IMR-90 (cell line): ENCODE results near the gene NPAS2. TPM values are rescaled to one million over a fixed set of nuclear protein-coding genes. Genes with fewer than 3 reads are reported as not detected.

ENCODE experiments used
- ATAC-seq: fragments of 200-7000 bp; cut with Tn5 transposase; 2 replicates; pipeline ENCODE4 v1.9.1; 2020; ENCODE audit warnings: low read depth, mild to moderate bottlenecking, moderate library complexity
- BruUV-seq: library from RNA; stranded (reverse); fragments of 400-500 nt; replicated peaks from 2 replicates; lab custom pipeline; 2021; lab: Mats Ljungman, UMichigan
- CTCF ChIA-PET: fragments of 300-600 bp; formaldehyde crosslinking; extraction: SDS; loops from one replicate; lab custom pipeline; 2021; ENCODE audit warnings: antibody characterized with exemption; lab: Yijun Ruan, JAX
- POLR2A ChIA-PET: fragments of 300-600 bp; sonication (Branson Sonifier 250); formaldehyde crosslinking; loops from one replicate; lab custom pipeline; 2022; ENCODE audit warnings: antibody characterized with exemption; ENCODE audit not compliant: unreplicated experiment; lab: Charles Lee
- DNase-seq: peaks from one replicate; pipeline ENCODE4 v3.0.0; 2013
- H2AFZ ChIP-seq: replicated peaks from 2 replicates; pipeline ENCODE3; 2013; ENCODE audit warnings: low read length, mild to moderate bottlenecking; ENCODE audit not compliant: poor library complexity
- H2AK5ac ChIP-seq: 2 replicates; pipeline ENCODE4 v1.6.1; 2013; ENCODE audit warnings: low read depth, low read length, inconsistent platforms
- H2AK9ac ChIP-seq: replicated peaks from 2 replicates; pipeline ENCODE3; 2013; ENCODE audit warnings: mild to moderate bottlenecking, low read depth, low read length, moderate library complexity; ENCODE audit not compliant: poor library complexity
- H2BK120ac ChIP-seq: 2 replicates; pipeline ENCODE4 v1.6.1; 2013; ENCODE audit warnings: low read depth, low read length, inconsistent platforms
- H2BK15ac ChIP-seq: 3 replicates; pipeline ENCODE4 v1.6.1; 2013; ENCODE audit warnings: low read depth, low read length, inconsistent platforms
- H2BK20ac ChIP-seq: 2 replicates; pipeline ENCODE4 v1.6.1; 2013; ENCODE audit warnings: low read depth, mild to moderate bottlenecking, inconsistent platforms, low read length, moderate library complexity
- H2BK5ac ChIP-seq: 2 replicates; pipeline ENCODE4 v1.6.1; 2013; ENCODE audit warnings: mild to moderate bottlenecking, low read depth, low read length, inconsistent platforms; ENCODE audit not compliant: poor library complexity, severe bottlenecking
- H3K14ac ChIP-seq: replicated peaks from 2 replicates; pipeline ENCODE4 v1.6.1; 2013; ENCODE audit warnings: low read depth, low read length, inconsistent platforms
- H3K18ac ChIP-seq: 2 replicates; pipeline ENCODE4 v1.6.1; 2013; ENCODE audit warnings: low read depth, low read length, control low read depth
- H3K23ac ChIP-seq: 2 replicates; pipeline ENCODE4 v1.6.1; 2013; ENCODE audit warnings: low read depth, low read length, inconsistent platforms
- H3K27ac ChIP-seq: 2 replicates; pipeline ENCODE4 v1.5.1; 2013; ENCODE audit warnings: mild to moderate bottlenecking, control low read depth, low read length; ENCODE audit not compliant: insufficient read depth
- H3K27me3 ChIP-seq: 2 replicates; pipeline ENCODE4 v1.6.1; 2013; ENCODE audit warnings: low read length; ENCODE audit not compliant: control insufficient read depth, insufficient read depth
- H3K36me3 ChIP-seq: 2 replicates; pipeline ENCODE4 v1.6.1; 2013; ENCODE audit warnings: low read length, mixed read lengths; ENCODE audit not compliant: control insufficient read depth, insufficient read depth
- H3K4ac ChIP-seq: 2 replicates; pipeline ENCODE4 v1.6.1; 2013; ENCODE audit warnings: low read depth, low read length, inconsistent platforms
- H3K4me1 ChIP-seq: 2 replicates; pipeline ENCODE4 v1.6.1; 2013; ENCODE audit warnings: low read length, mixed read lengths; ENCODE audit not compliant: control insufficient read depth, insufficient read depth
- H3K4me2 ChIP-seq: 2 replicates; pipeline ENCODE4 v1.6.1; 2013; ENCODE audit warnings: low read depth, mild to moderate bottlenecking, control low read depth, low read length, moderate library complexity
- H3K4me3 ChIP-seq: 2 replicates; pipeline ENCODE4 v1.5.1; 2013; ENCODE audit warnings: low read depth, mild to moderate bottlenecking, control low read depth, low read length, moderate library complexity; ENCODE audit not compliant: insufficient read depth
- H3K56ac ChIP-seq: 2 replicates; pipeline ENCODE4 v1.6.1; 2013; ENCODE audit warnings: low read length, inconsistent platforms; ENCODE audit not compliant: insufficient read depth; ENCODE audit errors: extremely low read depth
- H3K79me1 ChIP-seq, 2 experiments: 2 replicates each; pipeline ENCODE4 v1.6.1; 2013; ENCODE audit warnings: low read length in 2 of 2, inconsistent platforms in 1 of 2, low read depth in 1 of 2
- H3K9ac ChIP-seq: 2 replicates; pipeline ENCODE4 v1.6.1; 2013; ENCODE audit warnings: low read depth, low read length, control low read depth
- H3K9me1 ChIP-seq: 2 replicates; pipeline ENCODE4 v1.6.1; 2013; ENCODE audit warnings: low read length, inconsistent platforms; ENCODE audit not compliant: insufficient read depth
- H3K9me3 ChIP-seq: 2 replicates; pipeline ENCODE4 v1.6.1; 2013; ENCODE audit warnings: low read length; ENCODE audit not compliant: control insufficient read depth, insufficient read depth
- H4K20me1 ChIP-seq: 2 replicates; pipeline ENCODE4 v1.6.1; 2013; ENCODE audit warnings: low read length, inconsistent platforms; ENCODE audit not compliant: insufficient read depth
- H4K5ac ChIP-seq: 2 replicates; pipeline ENCODE4 v1.6.1; 2013; ENCODE audit warnings: mild to moderate bottlenecking, low read depth, low read length, control low read depth
- H4K8ac ChIP-seq, 2 experiments: 2 replicates each; pipeline ENCODE4 v1.6.1; 2013; ENCODE audit warnings: low read depth in 2 of 2, low read length in 2 of 2, control low read depth in 1 of 2, inconsistent platforms in 1 of 2
- H4K91ac ChIP-seq: 2 replicates; pipeline ENCODE4 v1.6.1; 2013; ENCODE audit warnings: low read depth, low read length, inconsistent platforms; ENCODE audit not compliant: insufficient read depth
- BHLHE40 ChIP-seq: fragments of 150-350 bp; IDR thresholded peaks from 2 replicates; pipeline ENCODE4 v1.6.1; 2016; ENCODE audit warnings: mild to moderate bottlenecking, low read depth, low read length
- CEBPB ChIP-seq: IDR thresholded peaks from 2 replicates; pipeline ENCODE4 v1.6.1; 2012; ENCODE audit warnings: low read depth, low read length, improper control_type of control experiment
- WGBS, 2 experiments: methylation state at CpG; one replicate each; pipeline versions ENCODE4 v1.1.5 to v1.1.7; 2013; ENCODE audit warnings: missing lambda C conversion rate in 2 of 2; ENCODE audit not compliant: insufficient read length in 1 of 2; ENCODE audit errors: extremely low coverage in 2 of 2; 5-methylcytosine and 5-hydroxymethylcytosine counted together
- dilution Hi-C: fragments of 300-500 bp; cut with HindIII; formaldehyde crosslinking; loops from one replicate; pipeline ENCODE4 v1.14.3; 2018; ENCODE audit warnings: low sequenced_read_pairs; ENCODE audit not compliant: unreplicated experiment
- in situ Hi-C: fragments of 300-500 bp; cut with MboI; formaldehyde crosslinking; loops from 3 replicates; pipeline ENCODE4 v1.14.3; 2019; ENCODE audit warnings: low sequenced_read_pairs, inconsistent platforms, mixed read lengths
- intact Hi-C: fragments of 100-400 bp; cut with micrococcal nuclease; formaldehyde crosslinking; loops from 2 replicates; pipeline ENCODE4 v1.10.0; 2022
- polyA plus RNA-seq, 3 experiments: library from polyadenylated mRNA; depleted of rRNA; stranded (reverse); fragments of >200 nt; gene quantifications; 2 replicates each; pipeline ENCODE4 v1.2.3, GENCODE V29; 2012; ENCODE audit warnings: low replicate concordance in 1 of 3
- total RNA-seq: library from RNA; depleted of rRNA; stranded (reverse); fragments of >200 nt; gene quantifications from 2 replicates; pipeline ENCODE4 v1.2.3, GENCODE V29; 2012

The NPAS2 gene
- total and polyA plus RNA-seq, 2 of the 4 experiments (the other 2 are of a cell fraction), result 5.2 to 14.8 TPM

DNA sequence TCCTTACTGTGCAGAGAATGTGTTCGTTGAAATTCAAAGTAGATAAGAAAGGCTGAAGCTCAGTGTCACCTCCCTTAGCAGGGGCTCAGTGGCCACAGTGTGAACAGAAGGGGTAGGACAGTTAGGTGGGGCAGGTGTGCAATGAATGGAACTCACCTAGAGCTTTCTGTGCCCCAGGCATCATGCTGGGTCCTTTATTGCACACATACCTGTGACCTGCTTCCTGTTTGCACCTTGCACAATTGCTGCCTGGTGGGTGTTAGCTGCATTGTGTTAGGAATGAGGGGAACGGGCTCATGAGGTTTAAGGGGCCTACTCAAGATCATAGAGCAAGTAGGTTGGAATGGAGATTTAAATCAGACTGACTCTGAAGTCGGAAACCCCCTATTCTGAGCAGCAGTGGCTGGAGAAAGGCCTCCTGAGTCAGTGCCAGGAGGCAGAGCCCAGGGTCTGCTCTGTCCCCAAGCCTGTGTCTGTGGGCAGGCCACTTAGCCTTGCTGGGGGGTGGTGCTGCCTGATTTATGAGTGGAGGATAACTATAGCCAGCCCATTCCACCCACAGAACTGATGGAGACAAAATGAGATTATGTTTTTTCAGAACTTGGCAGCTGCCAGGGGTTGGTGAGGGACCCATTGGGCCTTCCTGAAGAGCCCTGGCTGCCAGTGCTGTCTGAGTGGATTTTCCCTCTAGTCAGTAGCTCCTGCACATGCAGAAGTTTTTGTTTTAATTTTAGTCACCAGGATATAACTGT lies 76.2 kb downstream of the NPAS2 start:
- Histone ChIP-seq H3K18ac (no peak overlapping the region), H2BK5ac (no peak overlapping the region), H3K79me1 (peaks cover 21 to 39% of the 10 kb centered on the region in 2 experiments), H2AFZ (no peak overlapping the region), H4K20me1 (no peaks in the 10 kb centered on the region; the same call in 1 of the 2 replicates), H4K91ac (no peak overlapping the region), H2AK5ac (peak overlapping the region; percentile 33; the same call in 1 of the 2 replicates), H3K27ac (no peak overlapping the region), H3K9me3 (no peaks in the 10 kb centered on the region), H3K4me2 (no peak overlapping the region), H3K9me1 (peaks cover 18% of the 10 kb centered on the region), H4K5ac (no peak overlapping the region), H3K4ac (no peak overlapping the region; the same call in 1 of the 2 replicates), H3K23ac (0 out of 2 replicates have a peak overlapping the region, but pooled peaks have one; percentile 15), H3K4me3 (no peak overlapping the region), H4K8ac (no peak overlapping the region), H2BK15ac (no peak overlapping the region), H3K14ac (peak overlapping the region; percentile 32; the same call in 1 of the 2 replicates), H3K9ac (no peak overlapping the region), H3K4me1 (peaks cover 13% of the 10 kb centered on the region), H3K27me3 (no peaks in the 10 kb centered on the region), H3K36me3 (no peaks in the 10 kb centered on the region), H2BK20ac (no peak overlapping the region), H2AK9ac (no peak overlapping the region), H3K56ac (no peak overlapping the region), H2BK120ac (no peak overlapping the region; the same call in 1 of the 2 replicates)
- DNase-seq (no peak), ATAC-seq (no peak)
- ChIA-PET POLR2A (no interaction called here), CTCF (interaction anchor here (1.0 kb wide), 1 partner anchor 20 kb away, joined by 3 read pairs; no protein-coding TSS in a partner anchor)
- intact Hi-C loops, result no loop called here
- in situ Hi-C loops, result no loop called here
- TF ChIP-seq BHLHE40, result no peak
- no peak for TF ChIP-seq CEBPB
- 67% methylated on average over 1 of the region's 3 CpGs; no CpG with 5 or more reads in 1 of the 2 experiments for WGBS, 2 experiments
- dilution Hi-C loops, result no loop called here
- no TSS peak for BruUV-seq
